K562 (cell line): ENCODE data around the gene RASSF7. TPM values are rescaled to one million over a fixed set of nuclear protein-coding genes. Genes with fewer than 3 reads are reported as not detected.

ENCODE experiments used
- ATAC-seq: fragments of 200-7000 bp; cut with Tn5 transposase; 3 replicates; pipeline ENCODE4 v1.9.1; 2020; ENCODE audit warnings: moderate library complexity
- BruUV-seq: library from RNA; stranded (reverse); fragments of 400-500 nt; replicated peaks from 2 replicates; lab custom pipeline; 2021; lab: Mats Ljungman, UMichigan
- CTCF ChIA-PET: fragments of 300-600 bp; formaldehyde crosslinking; extraction: SDS; loops from one replicate; lab custom pipeline; 2021; ENCODE audit warnings: low intra/inter-chr PET ratio; lab: Yijun Ruan, JAX
- POLR2A ChIA-PET: fragments of 300-600, 350-650 bp; sonication (Branson Sonifier 250); formaldehyde crosslinking; extraction: SDS; loops from one replicate; lab custom pipeline; 2021; ENCODE audit warnings: antibody characterized with exemption, inconsistent platforms; lab: Yijun Ruan, JAX
- DNase-seq, 4 experiments: peaks; one replicate each; pipeline versions ENCODE4 v3.0.0 to v3.0.0-alpha.2; 2011 to 2018; ENCODE audit warnings: low spot score in 3 of 4, mixed read lengths in 3 of 4; ENCODE audit errors: extremely low read depth in 1 of 4
- FAIRE-seq: peaks from 2 replicates; lab custom pipeline; 2011; peaks lifted over from hg19 to GRCh38; lab: Jason Lieb, UNC
- H2AFZ ChIP-seq: 2 replicates; pipeline ENCODE4 v1.6.0; 2011; ENCODE audit warnings: low read depth, low read length, control low read depth, inconsistent platforms
- H3K27ac ChIP-seq: fragments of 200-600 bp; 3 replicates; pipeline ENCODE4 v1.8.0; 2011; ENCODE audit warnings: low read depth, mild to moderate bottlenecking, control low read depth, inconsistent platforms, low read length, moderate library complexity, mixed read lengths; ENCODE audit errors: extremely low read depth
- H3K27me3 ChIP-seq, 2 experiments: fragments of 300-600 bp in 1 of 2; 2 replicates in 1 of 2; 3 replicates in 1 of 2; pipeline versions ENCODE4 v1.6.0 to v1.8.0; 2011; ENCODE audit warnings: inconsistent platforms in 2 of 2, low read length in 2 of 2, mild to moderate bottlenecking in 1 of 2, mixed read lengths in 1 of 2, moderate library complexity in 1 of 2; ENCODE audit not compliant: control insufficient read depth in 2 of 2, insufficient read depth in 2 of 2
- H3K36me3 ChIP-seq: fragments of 300-600 bp; 3 replicates; pipeline ENCODE4 v1.8.0; 2011; ENCODE audit warnings: mild to moderate bottlenecking, low read length, inconsistent platforms; ENCODE audit not compliant: control insufficient read depth, insufficient read depth
- H3K4me1 ChIP-seq, 2 experiments: fragments of 200-600 bp in 1 of 2; replicated peaks in 1 of 2; 2 replicates in 1 of 2; 3 replicates in 1 of 2; pipeline versions ENCODE4 v1.5.1 to v1.8.0; 2011; ENCODE audit warnings: inconsistent platforms in 2 of 2, low read length in 2 of 2, mild to moderate bottlenecking in 1 of 2, mixed read lengths in 1 of 2, moderate library complexity in 1 of 2; ENCODE audit not compliant: control insufficient read depth in 2 of 2, insufficient read depth in 2 of 2
- H3K4me2 ChIP-seq: 2 replicates; pipeline ENCODE4 v1.6.1; 2011; ENCODE audit warnings: low read length, control low read depth, inconsistent platforms, mixed read lengths; ENCODE audit not compliant: insufficient read depth
- H3K4me3 ChIP-seq: fragments of 200-600 bp; sonication (generic), shearing (Covaris generic); 2 replicates; pipeline ENCODE4 v1.5.1; 2016; ENCODE audit warnings: control low read depth, inconsistent platforms
- H3K79me2 ChIP-seq: fragments of 200-600 bp; 3 replicates; pipeline ENCODE4 v1.8.0; 2011; ENCODE audit warnings: low read length, inconsistent platforms; ENCODE audit not compliant: control insufficient read depth, insufficient read depth
- H3K9ac ChIP-seq, 2 experiments: 2 replicates each; pipeline versions ENCODE4 v1.6.0 to v1.6.1; 2011; ENCODE audit warnings: low read depth in 2 of 2, low read length in 2 of 2, control low read depth in 1 of 2, inconsistent platforms in 1 of 2, mild to moderate bottlenecking in 1 of 2, mixed read lengths in 1 of 2; ENCODE audit not compliant: insufficient read depth in 1 of 2
- H3K9me1 ChIP-seq: one replicate; pipeline ENCODE4 v1.6.0; 2011; ENCODE audit warnings: inconsistent platforms, mild to moderate bottlenecking, low read length, moderate library complexity; ENCODE audit not compliant: control insufficient read depth, insufficient read depth
- H3K9me3 ChIP-seq: replicated peaks from 2 replicates; pipeline ENCODE4 v1.5.1; 2011; ENCODE audit warnings: low read depth, low read length, inconsistent platforms; ENCODE audit not compliant: control insufficient read depth, insufficient read depth
- H4K20me1 ChIP-seq: replicated peaks from 2 replicates; pipeline ENCODE4 v1.6.1; 2011; ENCODE audit warnings: low read length, inconsistent platforms, mixed read lengths; ENCODE audit not compliant: control insufficient read depth, insufficient read depth
- EP400 ChIP-seq: fragments of 450-650 bp; IDR thresholded peaks from 2 replicates; pipeline ENCODE4 v1.6.1; 2017; ENCODE audit warnings: antibody characterized with exemption, mild to moderate bottlenecking, moderate library complexity
- FOXA3 ChIP-seq, 2 experiments: fragments of 450-650 bp in 1 of 2; sonication (generic) in 1 of 2; formaldehyde crosslinking; IDR thresholded peaks in 1 of 2; conservative IDR thresholded peaks in 1 of 2; 2 replicates each; pipeline versions ENCODE4 v1.4.0 to v1.8.0; 2020 to 2022; ENCODE audit warnings: mild to moderate bottlenecking in 2 of 2, missing genetic modification reagents in 1 of 2
- KAT8 ChIP-seq: fragments of 450-650 bp; IDR thresholded peaks from 2 replicates; pipeline ENCODE4 v1.6.1; 2016; ENCODE audit warnings: low read depth, mild to moderate bottlenecking
- PML ChIP-seq: IDR thresholded peaks from 2 replicates; pipeline ENCODE4 v1.6.1; 2012; ENCODE audit warnings: low read length, inconsistent platforms
- WGBS: fragments of 100-300 bp; shearing (Covaris generic); methylation state at CpG from one replicate; pipeline ENCODE4 v1.1.6; 2016; ENCODE audit warnings: low coverage, mixed read lengths; ENCODE audit not compliant: insufficient coverage; ENCODE audit errors: missing lambda C conversion rate; 5-methylcytosine and 5-hydroxymethylcytosine counted together
- in situ Hi-C: fragments of 300-500 bp; cut with MboI; formaldehyde crosslinking; loops from 4 replicates; pipeline ENCODE4 v1.15.0; 2018; ENCODE audit warnings: inconsistent platforms, mixed read lengths
- intact Hi-C: fragments of 100-400 bp; cut with micrococcal nuclease; formaldehyde crosslinking; loops from 2 replicates; pipeline ENCODE4 v1.14.2; 2022
- polyA plus RNA-seq, 8 experiments: library from polyadenylated mRNA; depleted of rRNA in 4 of 8; stranded (reverse) in 5 of 8; unstranded in 3 of 8; fragments of >200 nt; fragmentation: Nextera tagmentation in 2 of 8; fragmentation: Illumina TruSeq in 1 of 8; extraction: Ambion mirVana in 2 of 8; extraction: Trizol in 1 of 8; gene quantifications; 2 replicates each; pipeline versions ENCODE4 v1.2.1 to v1.2.3, GENCODE V29; 2011 to 2014; ENCODE audit warnings: inconsistent platforms in 1 of 8, missing spikeins in 1 of 8
- total RNA-seq, 7 experiments: library from RNA; depleted of rRNA in 6 of 7; stranded (reverse); fragments of >200 nt in 6 of 7; fragmentation: Illumina TruSeq in 2 of 7; extraction: Trizol in 2 of 7; gene quantifications; 2 replicates each; pipeline versions ENCODE4 v1.2.1 to v1.2.3, GENCODE V29; 2011 to 2021; ENCODE audit warnings: low replicate concordance in 1 of 7
- TF ChIP-seq, protein P1 (sequence below): sonication (generic); formaldehyde crosslinking; IDR thresholded peaks from 2 replicates; pipeline ENCODE4 v1.8.1; 2023; ENCODE audit warnings: mild to moderate bottlenecking, missing genetic modification reagents
- TF ChIP-seq, protein P2 (sequence below): fragments of 450-650 bp; IDR thresholded peaks from 2 replicates; pipeline ENCODE4 v1.6.1; 2016; ENCODE audit warnings: mild to moderate bottlenecking

Gene RASSF7
- total and polyA plus RNA-seq, 9 of the 15 experiments (the other 6 are each of a cell fraction or from before 2014, with no cell fraction given), result 0.41 to 45.2 (median 18.6) TPM

DNA sequence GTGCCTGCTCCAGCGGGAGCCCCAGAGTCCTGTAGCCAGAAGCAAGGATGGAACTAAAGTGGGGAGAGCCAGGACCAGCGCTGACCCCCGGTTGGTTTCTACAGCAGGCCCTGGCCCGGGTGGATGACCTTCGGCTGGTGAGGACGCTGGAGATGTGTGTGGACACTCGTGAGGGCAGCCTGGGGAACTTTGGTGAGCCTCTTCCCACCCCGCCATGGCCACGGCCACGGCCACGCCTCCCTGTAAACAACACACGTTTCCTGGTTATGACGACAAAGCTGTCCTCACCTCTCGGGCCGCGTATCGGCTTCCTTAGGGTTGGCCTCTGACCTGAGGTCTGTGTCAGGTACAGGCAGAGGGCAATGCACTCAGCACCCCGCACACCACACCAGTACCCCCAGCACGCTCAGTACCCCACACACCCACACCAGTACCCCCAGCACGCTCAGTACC is 19.3 kb upstream of the RASSF7 start:
- H3K27ac ChIP-seq, result no peak overlapping the region
- in situ Hi-C loops, result no loop called here
- no peak for TF ChIP-seq FOXA3 (CRISPR knock-in tag; conservative IDR thresholded peaks at IDR 0.05 in 1 of 2, IDR thresholded peaks at IDR 0.05 in 1 of 2)
- no peak for TF ChIP-seq PML
- TF ChIP-seq, protein P1, sequence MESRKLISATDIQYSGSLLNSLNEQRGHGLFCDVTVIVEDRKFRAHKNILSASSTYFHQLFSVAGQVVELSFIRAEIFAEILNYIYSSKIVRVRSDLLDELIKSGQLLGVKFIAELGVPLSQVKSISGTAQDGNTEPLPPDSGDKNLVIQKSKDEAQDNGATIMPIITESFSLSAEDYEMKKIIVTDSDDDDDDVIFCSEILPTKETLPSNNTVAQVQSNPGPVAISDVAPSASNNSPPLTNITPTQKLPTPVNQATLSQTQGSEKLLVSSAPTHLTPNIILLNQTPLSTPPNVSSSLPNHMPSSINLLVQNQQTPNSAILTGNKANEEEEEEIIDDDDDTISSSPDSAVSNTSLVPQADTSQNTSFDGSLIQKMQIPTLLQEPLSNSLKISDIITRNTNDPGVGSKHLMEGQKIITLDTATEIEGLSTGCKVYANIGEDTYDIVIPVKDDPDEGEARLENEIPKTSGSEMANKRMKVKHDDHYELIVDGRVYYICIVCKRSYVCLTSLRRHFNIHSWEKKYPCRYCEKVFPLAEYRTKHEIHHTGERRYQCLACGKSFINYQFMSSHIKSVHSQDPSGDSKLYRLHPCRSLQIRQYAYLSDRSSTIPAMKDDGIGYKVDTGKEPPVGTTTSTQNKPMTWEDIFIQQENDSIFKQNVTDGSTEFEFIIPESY (CRISPR knock-in tag), result peak; percentile 78
- TF ChIP-seq KAT8, result no peak
- TF ChIP-seq, protein P2, sequence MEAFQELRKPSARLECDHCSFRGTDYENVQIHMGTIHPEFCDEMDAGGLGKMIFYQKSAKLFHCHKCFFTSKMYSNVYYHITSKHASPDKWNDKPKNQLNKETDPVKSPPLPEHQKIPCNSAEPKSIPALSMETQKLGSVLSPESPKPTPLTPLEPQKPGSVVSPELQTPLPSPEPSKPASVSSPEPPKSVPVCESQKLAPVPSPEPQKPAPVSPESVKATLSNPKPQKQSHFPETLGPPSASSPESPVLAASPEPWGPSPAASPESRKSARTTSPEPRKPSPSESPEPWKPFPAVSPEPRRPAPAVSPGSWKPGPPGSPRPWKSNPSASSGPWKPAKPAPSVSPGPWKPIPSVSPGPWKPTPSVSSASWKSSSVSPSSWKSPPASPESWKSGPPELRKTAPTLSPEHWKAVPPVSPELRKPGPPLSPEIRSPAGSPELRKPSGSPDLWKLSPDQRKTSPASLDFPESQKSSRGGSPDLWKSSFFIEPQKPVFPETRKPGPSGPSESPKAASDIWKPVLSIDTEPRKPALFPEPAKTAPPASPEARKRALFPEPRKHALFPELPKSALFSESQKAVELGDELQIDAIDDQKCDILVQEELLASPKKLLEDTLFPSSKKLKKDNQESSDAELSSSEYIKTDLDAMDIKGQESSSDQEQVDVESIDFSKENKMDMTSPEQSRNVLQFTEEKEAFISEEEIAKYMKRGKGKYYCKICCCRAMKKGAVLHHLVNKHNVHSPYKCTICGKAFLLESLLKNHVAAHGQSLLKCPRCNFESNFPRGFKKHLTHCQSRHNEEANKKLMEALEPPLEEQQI, result no peak
- no peak for TF ChIP-seq EP400
- 68% methylated on average over 10 of the region's 20 CpGs for WGBS
- H3K4me2 ChIP-seq, result no peak overlapping the region
- no TSS peak for BruUV-seq
- FAIRE-seq (no peak), DNase-seq (no peak), ATAC-seq (no peak)
- no peak overlapping the region for H3K4me3 ChIP-seq
- CTCF ChIA-PET, result no interaction called here
- H3K9ac ChIP-seq, result no peak overlapping the region; a peak in 2 of 4 replicates
- POLR2A ChIA-PET, result interaction anchor here (1.4 to 2.1 kb wide), 3 partner anchors 9 to 32 kb away, joined by 3 to 8 read pairs (median 4); no protein-coding TSS in a partner anchor
- peaks cover 3% of the 10 kb centered on the region for H3K9me1 ChIP-seq
- no peaks in the 10 kb centered on the region for H3K36me3 ChIP-seq
- peaks cover 16 to 61% of the 10 kb centered on the region in 2 experiments for H3K4me1 ChIP-seq
- H3K79me2 ChIP-seq, result no peaks in the 10 kb centered on the region; the same call in 2 of the 3 replicates
- no peaks in the 10 kb centered on the region for H4K20me1 ChIP-seq
- no peaks in the 10 kb centered on the region for H3K9me3 ChIP-seq
- intact Hi-C loops, result no loop called here
- H3K27me3 ChIP-seq, result no peaks in the 10 kb centered on the region
- H2AFZ ChIP-seq, result no peak overlapping the region
